H4 (cell line): ENCODE results near the gene ICAM4. TPM values are rescaled to one million over a fixed set of nuclear protein-coding genes. Genes with fewer than 3 reads are reported as not detected.
"Not testable (repeated sequence)": the region's sequence is repeated elsewhere in the genome, so short reads cannot be mapped to it uniquely, and the experiment has no call there.

Experiments used
- DNase-seq: peaks from one replicate; pipeline ENCODE4 v3.0.0-alpha.2; 2015; ENCODE audit warnings: low spot score
- total RNA-seq: library from RNA; depleted of rRNA; stranded (reverse); fragments of >200 nt; shearing (Covaris generic); gene quantifications from 2 replicates; pipeline ENCODE4 v1.2.3, GENCODE V29; 2014

The ICAM4 gene
- total RNA-seq, 1 experiment from 2014 or later, result 0.15 TPM

- no peak for DNase-seq
Observed at GRCh38 chr19:10318807-10319682, 32.3 kb downstream of the ICAM4 start.

- no peak for DNase-seq
Observed at GRCh38 chr19:10320602-10321416, 34.1 kb downstream of the ICAM4 start.

GRCh38 chr19:10321417-10321797 is 34.7 kb downstream of the ICAM4 start:
- no peak for DNase-seq

GRCh38 chr19:10321874-10322835 is 35.4 kb downstream of the ICAM4 start:
- no peak for DNase-seq

- DNase-seq, result no peak
Observed at GRCh38 chr19:10325732-10326131, 39.0 kb downstream of the ICAM4 start.

- no peak for DNase-seq
Observed at GRCh38 chr19:10327793-10328192, 41.0 kb downstream of the ICAM4 start.

GRCh38 chr19:10328558-10329429 is 42.0 kb downstream of the ICAM4 start:
- DNase-seq, result no peak

GRCh38 chr19:10329555-10329954 is 42.8 kb downstream of the ICAM4 start:
- DNase-seq, result no peak

GRCh38 chr19:10332158-10332964 is 45.6 kb downstream of the ICAM4 start:
- DNase-seq, result no peak

- DNase-seq, result peak; percentile 96
Observed at GRCh38 chr19:10332965-10333757, 46.4 kb downstream of the ICAM4 start, which contains the start of gene RAVER1. RAVER1 (minus strand) TSS chr19:10333529; CDS start chr19:10333507, 22 bp downstream.

- DNase-seq, result peak; percentile 37
Observed at GRCh38 chr19:10333758-10334587, 47.2 kb downstream of the ICAM4 start.

GRCh38 chr19:10334588-10335351 is 48.0 kb downstream of the ICAM4 start:
- DNase-seq, result peak; percentile 91

GRCh38 chr19:10335352-10335985 is 48.7 kb downstream of the ICAM4 start:
- DNase-seq, result no peak

GRCh38 chr19:10336725-10337124 is 50.0 kb downstream of the ICAM4 start:
- DNase-seq, result not testable (repeated sequence)
